Duodenal mucosa (tissue), 2 donors: ENCODE data around the gene PCCA.

ENCODE experiments used
- H3K27ac ChIP-seq: one replicate; pipeline ENCODE4 v1.7.0; 2013; ENCODE audit warnings: low read depth, low read length
- H3K27me3 ChIP-seq, 2 donors: one replicate each; pipeline ENCODE4 v1.7.0; 2013; ENCODE audit warnings: low read length in 2 of 2, control low read depth in 1 of 2; ENCODE audit not compliant: insufficient read depth in 2 of 2, control insufficient read depth in 1 of 2
- H3K36me3 ChIP-seq, 2 donors: one replicate each; pipeline ENCODE4 v1.7.0; 2013; ENCODE audit warnings: low read length in 2 of 2, control low read depth in 1 of 2; ENCODE audit not compliant: insufficient read depth in 2 of 2, control insufficient read depth in 1 of 2
- H3K4me1 ChIP-seq, 2 donors: one replicate each; pipeline ENCODE4 v1.7.0; 2013; ENCODE audit warnings: low read length in 2 of 2, control low read depth in 1 of 2; ENCODE audit not compliant: insufficient read depth in 2 of 2, control insufficient read depth in 1 of 2
- H3K4me3 ChIP-seq, 2 donors: one replicate each; pipeline ENCODE4 v1.7.0; 2013; ENCODE audit warnings: low read length in 2 of 2, low read depth in 1 of 2
- H3K9ac ChIP-seq, 2 donors: one replicate each; pipeline ENCODE4 v1.7.0; 2013; ENCODE audit warnings: low read length in 2 of 2, low read depth in 1 of 2
- H3K9me3 ChIP-seq, 2 donors: one replicate each; pipeline ENCODE4 v1.7.0; 2013; ENCODE audit warnings: low read length in 2 of 2, control low read depth in 1 of 2; ENCODE audit not compliant: control insufficient read depth in 1 of 2

The PCCA gene

GRCh38 chr13:100534147-100534843 lies 445.4 kb downstream of the PCCA start:
- Histone ChIP-seq H3K27ac (no peak overlapping the region), H3K9ac (no peak overlapping the region), H3K36me3 (peaks cover 0 to 19% of the 10 kb centered on the region in 2 donors), H3K9me3 (no peaks in the 10 kb centered on the region), H3K4me3 (no peak overlapping the region), H3K27me3 (no peaks in the 10 kb centered on the region), H3K4me1 (no peaks in the 10 kb centered on the region)

GRCh38 chr13:100534911-100535310 lies 446.0 kb downstream of the PCCA start:
- H3K4me3 ChIP-seq, result no peak overlapping the region
- no peak overlapping the region for H3K9ac ChIP-seq
- H3K36me3 ChIP-seq, result peaks cover 0 to 19% of the 10 kb centered on the region in 2 donors
- H3K27me3 ChIP-seq, result no peaks in the 10 kb centered on the region
- no peaks in the 10 kb centered on the region for H3K4me1 ChIP-seq
- H3K9me3 ChIP-seq, result no peaks in the 10 kb centered on the region
- no peak overlapping the region for H3K27ac ChIP-seq

GRCh38 chr13:100535426-100536135 lies 446.7 kb downstream of the PCCA start:
- no peak overlapping the region for H3K27ac ChIP-seq
- H3K9ac ChIP-seq, result no peak overlapping the region
- H3K36me3 ChIP-seq, result peaks cover 0 to 14% of the 10 kb centered on the region in 2 donors
- H3K4me1 ChIP-seq, result no peaks in the 10 kb centered on the region
- H3K9me3 ChIP-seq, result no peaks in the 10 kb centered on the region
- no peaks in the 10 kb centered on the region for H3K27me3 ChIP-seq
- no peak overlapping the region for H3K4me3 ChIP-seq

GRCh38 chr13:100536643-100537180 lies 447.8 kb downstream of the PCCA start:
- no peak overlapping the region for H3K4me3 ChIP-seq
- H3K27me3 ChIP-seq, result no peaks in the 10 kb centered on the region
- H3K9me3 ChIP-seq, result no peaks in the 10 kb centered on the region
- no peaks in the 10 kb centered on the region for H3K4me1 ChIP-seq
- no peak overlapping the region for H3K27ac ChIP-seq
- H3K36me3 ChIP-seq, result peaks cover 0 to 14% of the 10 kb centered on the region in 2 donors
- H3K9ac ChIP-seq, result no peak overlapping the region

GRCh38 chr13:100537486-100537885 lies 448.6 kb downstream of the PCCA start:
- H3K36me3 ChIP-seq, result peaks cover 0 to 11% of the 10 kb centered on the region in 2 donors
- no peak overlapping the region for H3K4me3 ChIP-seq
- no peaks in the 10 kb centered on the region for H3K4me1 ChIP-seq
- no peaks in the 10 kb centered on the region for H3K9me3 ChIP-seq
- H3K27me3 ChIP-seq, result no peaks in the 10 kb centered on the region
- H3K27ac ChIP-seq, result no peak overlapping the region
- H3K9ac ChIP-seq, result no peak overlapping the region

GRCh38 chr13:100537951-100538462 lies 449.1 kb downstream of the PCCA start:
- no peaks in the 10 kb centered on the region for H3K27me3 ChIP-seq
- no peaks in the 10 kb centered on the region for H3K9me3 ChIP-seq
- no peak overlapping the region for H3K4me3 ChIP-seq
- no peak overlapping the region for H3K27ac ChIP-seq
- H3K36me3 ChIP-seq, result peaks cover 0 to 6% of the 10 kb centered on the region in 2 donors
- H3K4me1 ChIP-seq, result no peaks in the 10 kb centered on the region
- no peak overlapping the region for H3K9ac ChIP-seq

GRCh38 chr13:100540621-100541020 lies 451.7 kb downstream of the PCCA start:
- Histone ChIP-seq H3K9me3 (no peaks in the 10 kb centered on the region), H3K36me3 (no peaks in the 10 kb centered on the region), H3K27me3 (no peaks in the 10 kb centered on the region), H3K4me1 (peaks cover 0 to 6% of the 10 kb centered on the region in 2 donors), H3K9ac (no peak overlapping the region), H3K4me3 (no peak overlapping the region), H3K27ac (no peak overlapping the region)

GRCh38 chr13:100541897-100542825 lies 453.3 kb downstream of the PCCA start:
- no peak overlapping the region for H3K27ac ChIP-seq
- peaks cover 0 to 6% of the 10 kb centered on the region in 2 donors for H3K4me1 ChIP-seq
- no peaks in the 10 kb centered on the region for H3K36me3 ChIP-seq
- no peak overlapping the region for H3K4me3 ChIP-seq
- no peak overlapping the region for H3K9ac ChIP-seq
- no peaks in the 10 kb centered on the region for H3K27me3 ChIP-seq
- no peaks in the 10 kb centered on the region for H3K9me3 ChIP-seq

GRCh38 chr13:100542826-100543156 lies 453.9 kb downstream of the PCCA start:
- Histone ChIP-seq H3K27me3 (no peaks in the 10 kb centered on the region), H3K4me1 (peaks cover 0 to 6% of the 10 kb centered on the region in 2 donors), H3K4me3 (no peak overlapping the region), H3K9me3 (no peaks in the 10 kb centered on the region), H3K27ac (no peak overlapping the region), H3K9ac (no peak overlapping the region), H3K36me3 (no peaks in the 10 kb centered on the region)
